Vagina (tissue), 2 donors: ENCODE measurements around the gene CDX1.

Source experiments
- POLR2AphosphoS5 ChIP-seq, 2 donors: sonication (generic); formaldehyde crosslinking; IDR thresholded peaks; one replicate each; pipeline ENCODE4 v1.9.0; 2017; ENCODE audit warnings: antibody characterized with exemption in 2 of 2, mild to moderate bottlenecking in 2 of 2, low read depth in 1 of 2; ENCODE audit not compliant: insufficient read depth in 1 of 2
- TF ChIP-seq, protein P1 (sequence below), 3 experiments: fragments of 450-650 bp in 2 of 3; fragments of 200-600 bp in 1 of 3; sonication (generic) in 1 of 3; IDR thresholded peaks; one replicate each; pipeline ENCODE4 v1.5.1; 2017 to 2019; ENCODE audit warnings: antibody characterized with exemption in 3 of 3, mild to moderate bottlenecking in 2 of 3, moderate library complexity in 2 of 3

DNA sequence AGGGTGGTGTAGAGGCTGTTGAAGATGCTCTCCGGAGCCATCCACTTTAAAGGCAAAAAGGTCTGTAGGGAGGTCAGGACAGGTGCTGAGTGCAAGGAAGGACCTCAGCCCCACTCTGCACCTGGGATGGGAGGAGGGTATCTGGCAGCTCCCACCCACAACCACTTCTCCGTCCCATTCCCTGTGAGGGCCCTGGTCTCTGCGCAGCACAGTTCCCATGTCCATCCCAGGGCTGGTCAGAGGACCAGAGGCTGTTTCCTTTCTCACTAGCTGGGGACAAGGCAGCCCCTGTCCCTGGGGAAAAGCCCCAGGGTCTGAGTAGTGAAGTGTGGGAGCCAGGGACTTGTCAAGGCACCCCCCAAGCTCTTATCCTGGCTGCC lies 46.5 kb upstream of the CDX1 start:
- TF ChIP-seq POLR2AphosphoS5 (IDR thresholded peaks at IDR 0.05; ENCODE audit: insufficient read depth in 1 of 2, low read depth in 1 of 2), result no peak
- TF ChIP-seq, protein P1, sequence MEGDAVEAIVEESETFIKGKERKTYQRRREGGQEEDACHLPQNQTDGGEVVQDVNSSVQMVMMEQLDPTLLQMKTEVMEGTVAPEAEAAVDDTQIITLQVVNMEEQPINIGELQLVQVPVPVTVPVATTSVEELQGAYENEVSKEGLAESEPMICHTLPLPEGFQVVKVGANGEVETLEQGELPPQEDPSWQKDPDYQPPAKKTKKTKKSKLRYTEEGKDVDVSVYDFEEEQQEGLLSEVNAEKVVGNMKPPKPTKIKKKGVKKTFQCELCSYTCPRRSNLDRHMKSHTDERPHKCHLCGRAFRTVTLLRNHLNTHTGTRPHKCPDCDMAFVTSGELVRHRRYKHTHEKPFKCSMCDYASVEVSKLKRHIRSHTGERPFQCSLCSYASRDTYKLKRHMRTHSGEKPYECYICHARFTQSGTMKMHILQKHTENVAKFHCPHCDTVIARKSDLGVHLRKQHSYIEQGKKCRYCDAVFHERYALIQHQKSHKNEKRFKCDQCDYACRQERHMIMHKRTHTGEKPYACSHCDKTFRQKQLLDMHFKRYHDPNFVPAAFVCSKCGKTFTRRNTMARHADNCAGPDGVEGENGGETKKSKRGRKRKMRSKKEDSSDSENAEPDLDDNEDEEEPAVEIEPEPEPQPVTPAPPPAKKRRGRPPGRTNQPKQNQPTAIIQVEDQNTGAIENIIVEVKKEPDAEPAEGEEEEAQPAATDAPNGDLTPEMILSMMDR (IDR thresholded peaks at IDR 0.05), result no peak
